Measurements from ENCODE around the gene RAB3GAP2.
"Not testable (repeated sequence)": the region's sequence is repeated elsewhere in the genome, so short reads cannot be mapped to it uniquely, and the experiment has no call there.

The RAB3GAP2 gene

GRCh38 chr1:220290140-220290761 is 18.0 kb upstream of the RAB3GAP2 start:
- DNase-seq (ENCODE audit: low spot score), result no peak

- DNase-seq (ENCODE audit: low spot score), result no peak
Observed at GRCh38 chr1:220287129-220287528, 14.9 kb upstream of the RAB3GAP2 start.

DNA sequence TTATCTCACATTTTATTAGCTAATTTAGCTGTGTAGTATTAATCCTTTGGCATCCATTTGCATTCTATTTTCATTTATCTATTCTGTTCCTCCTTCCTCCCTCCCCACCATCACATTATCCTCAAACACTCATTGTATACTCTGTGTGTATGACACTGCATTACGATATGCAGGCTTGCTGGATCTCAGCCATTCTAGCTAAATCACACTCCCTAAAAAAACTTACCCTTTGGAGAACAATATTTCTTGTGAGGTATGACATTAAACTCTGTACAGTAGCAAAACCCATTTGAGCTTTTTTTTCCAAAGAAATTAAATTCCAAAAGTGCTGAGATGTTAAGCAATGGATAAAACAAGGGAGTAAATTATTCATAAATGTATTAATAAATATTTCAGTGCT is 11.4 kb upstream of the RAB3GAP2 start:
- DNase-seq (ENCODE audit: low spot score), result no peak

GRCh38 chr1:220281159-220281574 is 8.9 kb upstream of the RAB3GAP2 start:
- no peak for DNase-seq (ENCODE audit: low spot score)

DNA sequence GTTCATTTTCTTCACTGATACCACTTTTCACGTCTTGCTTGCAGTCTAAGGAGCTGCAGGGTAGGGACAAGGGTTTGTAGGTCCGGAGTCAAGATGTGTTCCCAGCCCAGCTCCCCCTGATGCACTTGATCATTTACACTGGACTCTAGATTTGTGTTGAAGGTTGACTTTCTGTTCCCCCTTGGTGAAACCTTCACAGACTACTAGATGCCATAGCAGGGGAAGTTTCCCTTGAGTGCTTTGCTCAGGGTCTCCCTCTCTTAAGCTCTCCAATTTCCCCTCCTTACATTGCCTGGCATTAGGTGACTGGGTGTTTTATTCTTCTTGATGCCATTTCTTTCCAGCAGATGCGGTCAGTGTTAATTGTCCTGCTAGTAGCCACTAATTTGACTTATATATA is 8.0 kb upstream of the RAB3GAP2 start:
- no peak for DNase-seq (ENCODE audit: low spot score)

DNA sequence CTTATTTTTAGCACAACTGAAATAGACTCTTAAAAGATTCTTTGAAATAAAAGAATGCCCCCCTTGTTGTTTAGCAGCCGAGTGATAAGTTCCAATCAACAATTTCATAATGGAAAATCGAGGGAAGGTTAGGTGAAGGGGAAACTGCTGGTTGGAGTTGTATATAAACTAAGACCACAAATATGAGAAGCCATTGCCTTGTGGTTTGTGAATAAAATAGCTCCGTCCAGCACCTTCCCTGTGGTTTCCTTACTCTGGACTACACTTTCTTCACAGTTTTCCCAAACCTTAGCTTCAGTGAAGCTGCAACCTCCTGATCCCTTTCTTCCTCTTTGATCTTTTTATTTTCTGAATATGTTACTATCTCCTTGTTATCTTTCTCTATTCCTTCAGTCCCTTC is 6.7 kb upstream of the RAB3GAP2 start:
- DNase-seq (ENCODE audit: low spot score), result no peak

GRCh38 chr1:220275430-220275829 is 3.2 kb upstream of the RAB3GAP2 start:
- no peak for DNase-seq (ENCODE audit: low spot score)

DNA sequence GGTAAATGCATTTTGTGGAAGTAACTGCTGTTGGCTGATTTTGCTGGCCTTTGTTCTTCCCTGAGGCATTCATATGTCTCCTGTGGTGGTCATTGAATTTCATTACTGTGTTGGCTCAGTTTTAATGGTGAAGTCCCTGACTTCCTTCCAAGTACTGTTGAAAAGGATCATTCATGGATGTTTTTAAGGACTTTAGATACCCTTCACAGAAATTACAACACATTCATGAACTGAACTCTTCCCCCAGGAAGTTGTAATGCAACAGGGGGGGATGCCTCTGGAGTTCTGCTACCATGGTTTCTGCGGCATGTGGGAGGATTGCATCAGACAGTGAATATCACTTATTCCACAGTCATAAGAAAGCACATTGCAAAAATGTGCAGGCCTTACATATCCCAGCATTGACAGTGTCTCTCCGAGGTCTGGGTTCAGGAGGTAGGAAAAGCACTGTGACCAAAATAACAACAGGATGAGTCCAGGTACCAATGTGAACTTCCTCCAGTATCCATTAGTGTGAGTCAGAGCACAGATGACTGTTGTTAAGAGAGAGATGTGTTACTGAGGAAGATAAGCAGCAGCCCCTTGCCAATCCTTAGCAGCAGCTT is 2.1 kb upstream of the RAB3GAP2 start:
- no peak for DNase-seq (ENCODE audit: low spot score)

GRCh38 chr1:220272841-220273090 is 513 bp upstream of the RAB3GAP2 start:
- DNase-seq (ENCODE audit: low spot score), result no peak

GRCh38 chr1:220271706-220272046 is 577 bp downstream of the RAB3GAP2 start:
- no peak for DNase-seq (ENCODE audit: low spot score)

GRCh38 chr1:220269036-220269435 is 3.2 kb downstream of the RAB3GAP2 start:
- DNase-seq (ENCODE audit: low spot score), result no peak

DNA sequence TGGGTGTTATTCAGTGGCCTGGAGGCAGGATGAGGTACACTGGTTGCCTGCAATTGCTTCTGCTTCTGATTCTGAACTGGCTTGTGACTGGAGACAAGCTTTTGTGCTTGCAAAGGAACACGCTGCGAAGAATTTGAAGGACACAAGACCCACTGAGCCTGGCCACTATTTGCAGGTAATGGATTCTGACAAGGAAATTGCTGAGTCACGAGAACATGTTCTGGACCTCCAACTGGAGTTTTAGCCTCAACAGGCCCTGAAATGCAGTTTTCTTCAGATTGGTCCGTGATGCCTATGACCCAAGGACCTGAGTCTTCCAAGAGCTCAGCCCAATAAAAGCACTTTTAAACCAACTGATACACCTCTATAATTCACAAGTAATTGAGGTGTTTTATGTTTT is 4.6 kb downstream of the RAB3GAP2 start:
- DNase-seq (ENCODE audit: low spot score), result no peak

GRCh38 chr1:220260228-220260627 is 12.0 kb downstream of the RAB3GAP2 start:
- not testable (repeated sequence) for DNase-seq (ENCODE audit: low spot score)

DNA sequence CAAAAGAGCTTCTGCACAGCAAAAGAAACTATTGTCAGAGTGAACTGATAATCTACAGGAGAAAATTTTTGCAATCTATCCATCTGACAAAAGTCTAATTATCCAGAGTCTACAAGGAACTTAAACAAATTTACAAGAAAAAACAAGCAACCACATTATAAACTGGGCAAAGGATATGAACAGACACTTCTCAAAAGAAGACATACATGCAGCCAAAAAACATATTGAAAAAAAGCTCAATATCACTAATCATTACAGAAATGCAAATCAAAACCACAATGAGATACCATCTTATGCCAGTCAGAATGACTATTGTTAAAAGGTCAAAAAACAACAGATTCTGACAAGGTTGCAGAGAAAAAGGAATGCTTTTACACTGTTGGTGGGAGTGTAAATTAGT is 12.5 kb downstream of the RAB3GAP2 start:
- DNase-seq (ENCODE audit: low spot score), result not testable (repeated sequence)

- not testable (repeated sequence) for DNase-seq (ENCODE audit: low spot score)
Observed at GRCh38 chr1:220256194-220256593, 16.1 kb downstream of the RAB3GAP2 start.

GRCh38 chr1:220255204-220255603 is 17.0 kb downstream of the RAB3GAP2 start:
- no peak for DNase-seq (ENCODE audit: low spot score)

DNA sequence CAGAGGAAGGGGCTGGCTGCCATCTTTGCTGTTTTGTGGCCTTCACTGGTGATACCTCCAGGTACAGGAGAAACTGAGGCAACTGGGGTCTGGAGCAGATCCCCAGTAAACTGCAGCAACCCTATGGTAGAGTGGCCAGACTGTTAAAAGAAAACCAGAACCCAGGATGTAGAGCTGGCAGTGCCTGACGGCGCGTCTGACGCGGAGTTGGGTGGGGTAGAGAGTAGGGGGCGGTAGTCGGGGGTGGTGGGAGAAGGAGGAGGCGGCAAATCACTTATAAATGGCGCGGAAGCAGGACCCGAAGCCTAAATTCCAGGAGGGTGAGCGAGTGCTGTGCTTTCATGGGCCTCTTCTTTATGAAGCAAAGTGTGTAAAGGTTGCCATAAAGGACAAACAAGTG is 19.0 kb downstream of the RAB3GAP2 start:
- DNase-seq (ENCODE audit: low spot score), result not testable (repeated sequence)

- DNase-seq (ENCODE audit: low spot score), result no peak
Observed at GRCh38 chr1:220251272-220251671, 21.0 kb downstream of the RAB3GAP2 start.

DNA sequence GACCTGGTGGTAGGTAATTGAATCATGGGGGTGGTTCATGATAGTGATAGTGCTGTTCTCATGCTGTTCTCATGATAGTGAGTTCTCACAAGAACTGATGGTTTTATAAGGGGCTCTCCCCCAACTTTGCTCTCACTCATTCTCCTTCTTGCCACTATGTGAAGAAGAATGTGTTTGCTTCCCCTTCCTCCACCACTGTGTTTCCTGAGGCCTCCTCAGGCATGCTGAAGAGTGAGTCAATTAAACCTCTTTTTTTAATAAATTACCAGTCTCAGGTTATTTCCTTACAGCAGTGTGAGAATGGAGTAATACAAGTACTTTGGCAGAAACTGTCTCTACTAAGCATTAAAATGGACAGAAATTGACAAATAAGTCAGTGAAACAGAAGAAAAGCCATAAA is 21.6 kb downstream of the RAB3GAP2 start:
- DNase-seq (ENCODE audit: low spot score), result no peak

- no peak for DNase-seq (ENCODE audit: low spot score)
Observed at GRCh38 chr1:220249522-220249921, 22.7 kb downstream of the RAB3GAP2 start.

- not testable (repeated sequence) for DNase-seq (ENCODE audit: low spot score)
Observed at GRCh38 chr1:220248715-220249265, 23.5 kb downstream of the RAB3GAP2 start.

DNA sequence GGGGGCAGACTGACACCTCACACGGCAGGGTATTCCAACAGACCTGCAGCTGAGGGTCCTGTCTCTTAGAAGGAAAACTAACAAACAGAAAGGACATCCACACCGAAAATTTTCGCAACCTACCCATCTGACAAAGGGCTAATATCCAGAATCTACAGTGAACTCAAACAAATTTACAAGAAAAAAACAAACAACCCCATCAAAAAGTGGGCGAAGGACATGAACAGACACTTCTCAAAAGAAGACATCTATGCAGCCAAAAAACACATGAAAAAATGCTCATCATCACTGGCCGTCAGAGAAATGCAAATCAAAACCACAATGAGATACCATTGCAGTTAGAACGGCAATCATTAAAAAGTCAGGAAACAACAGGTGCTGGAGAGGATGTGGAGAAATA is 26.4 kb downstream of the RAB3GAP2 start:
- not testable (repeated sequence) for DNase-seq (ENCODE audit: low spot score)

DNA sequence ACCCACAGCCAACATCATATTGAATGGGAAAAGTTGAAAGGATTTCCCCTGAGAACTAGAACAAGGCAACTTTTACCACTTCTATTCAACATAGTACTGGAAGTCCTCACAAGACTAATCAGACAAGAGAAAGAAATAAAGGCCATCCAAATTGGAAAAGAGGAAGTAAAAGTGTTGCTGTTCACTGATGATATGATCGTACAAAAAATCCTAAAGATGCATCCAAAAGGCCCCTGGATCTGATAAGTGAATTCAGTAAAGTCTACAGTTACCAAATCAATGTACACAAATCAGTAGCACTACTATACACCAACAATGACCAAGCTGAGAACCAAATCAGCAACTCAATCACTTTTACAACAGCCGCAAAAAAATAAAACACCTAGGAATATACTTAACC is 28.3 kb downstream of the RAB3GAP2 start:
- DNase-seq (ENCODE audit: low spot score), result no peak

- DNase-seq (ENCODE audit: low spot score), result no peak
Observed at GRCh38 chr1:220241072-220241663, 31.1 kb downstream of the RAB3GAP2 start.

Measured in CD4-positive, alpha-beta T cell treated with Interleukin-15 for 4 hours (primary cell).